ENCODE measurements around the gene RAB4A. TPM values are rescaled to one million over a fixed set of nuclear protein-coding genes. Genes with fewer than 3 reads are reported as not detected.
A peak's percentile ranks its signal among the peaks of the same experiment; 100 is the strongest.
"Not testable (repeated sequence)": the region's sequence is repeated elsewhere in the genome, so short reads cannot be mapped to it uniquely, and the experiment has no call there.

RAB4A gene
- polyA plus RNA-seq, 6 donors from 2014 or later = 16.5 to 26.6 (median 23.2) TPM

DNA sequence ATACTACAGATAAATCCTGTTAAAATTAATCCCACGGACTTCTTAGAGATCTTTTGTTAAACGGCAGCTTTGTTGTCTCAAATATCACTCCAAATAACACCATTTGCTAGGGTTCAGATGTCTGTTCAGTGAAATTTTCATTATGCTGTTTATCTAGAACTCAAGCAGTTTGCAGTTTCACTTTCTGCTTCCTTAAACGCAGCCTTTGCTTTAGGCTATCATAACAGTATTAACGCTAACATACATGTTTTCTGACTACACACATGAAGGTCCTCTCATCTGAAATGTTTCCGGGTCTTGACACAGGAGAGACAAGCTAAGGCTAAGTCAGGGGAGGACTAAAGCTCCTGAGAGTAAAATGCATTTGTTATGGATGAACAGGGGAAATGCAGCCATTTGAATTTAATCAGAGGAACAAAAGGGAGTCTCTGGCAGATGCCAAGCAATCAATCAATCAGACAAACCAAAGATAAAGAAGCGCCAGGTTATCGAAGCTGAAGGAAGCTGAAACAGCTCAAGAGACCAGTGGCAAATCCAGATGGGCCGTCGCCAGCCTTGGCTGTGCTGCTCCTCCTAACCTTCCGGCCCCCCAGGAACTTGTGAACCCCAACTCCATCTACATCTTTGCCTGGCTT, 55.1 kb downstream of the RAB4A start:
- H3K4me1 Mint-ChIP-seq = peaks cover 11 to 43% (median 30%) of the 10 kb centered on the region in 3 donors
- DNase-seq (peak; percentile 19), ATAC-seq (ENCODE audit: low read depth in 2 of 2) (peak in 1 of 2 donors; percentile 51)
- H3K27ac Mint-ChIP-seq = peak overlapping the region in 5 of 6 donors; percentile 86 to 92 (median 89)
- peak overlapping the region in 6 of 8 donors; percentile 60 to 88 (median 73) for H3K4me3 Mint-ChIP-seq
- H3K9me3 Mint-ChIP-seq = no peaks in the 10 kb centered on the region
- H3K36me3 Mint-ChIP-seq = peaks cover 10 to 18% of the 10 kb centered on the region in 2 donors
- no peaks in the 10 kb centered on the region for H3K27me3 Mint-ChIP-seq

DNA sequence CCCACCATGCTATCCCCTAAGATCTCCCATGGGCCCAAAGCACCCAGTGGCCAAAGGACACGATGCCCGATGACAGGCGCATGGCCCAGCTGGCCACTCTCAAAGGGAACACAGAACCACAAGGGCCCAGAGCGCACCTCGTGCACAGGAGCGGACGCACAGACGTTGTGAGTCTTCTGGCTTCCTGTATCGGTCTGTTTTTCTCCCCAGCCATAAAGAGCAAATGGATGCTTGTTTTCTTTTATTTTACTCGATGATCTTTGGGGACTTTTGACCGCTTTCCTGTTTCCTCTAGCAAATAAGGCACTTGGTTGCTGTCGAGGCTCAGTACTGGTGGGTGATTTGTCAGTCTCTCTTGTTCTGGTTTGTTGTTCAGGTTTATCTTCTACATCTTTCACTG, 55.7 kb downstream of the RAB4A start:
- Mint-ChIP-seq H3K27me3 (no peaks in the 10 kb centered on the region), H3K27ac (peak overlapping the region in 5 of 6 donors; percentile 86 to 92 (median 89)), H3K9me3 (no peaks in the 10 kb centered on the region), H3K4me3 (peak overlapping the region in 5 of 8 donors; percentile 60 to 88 (median 72)), H3K4me1 (peaks cover 11 to 43% (median 30%) of the 10 kb centered on the region in 3 donors), H3K36me3 (peaks cover 10 to 18% of the 10 kb centered on the region in 2 donors)
- no peak for DNase-seq
- ATAC-seq (ENCODE audit: low read depth in 2 of 2) = no peak

DNA sequence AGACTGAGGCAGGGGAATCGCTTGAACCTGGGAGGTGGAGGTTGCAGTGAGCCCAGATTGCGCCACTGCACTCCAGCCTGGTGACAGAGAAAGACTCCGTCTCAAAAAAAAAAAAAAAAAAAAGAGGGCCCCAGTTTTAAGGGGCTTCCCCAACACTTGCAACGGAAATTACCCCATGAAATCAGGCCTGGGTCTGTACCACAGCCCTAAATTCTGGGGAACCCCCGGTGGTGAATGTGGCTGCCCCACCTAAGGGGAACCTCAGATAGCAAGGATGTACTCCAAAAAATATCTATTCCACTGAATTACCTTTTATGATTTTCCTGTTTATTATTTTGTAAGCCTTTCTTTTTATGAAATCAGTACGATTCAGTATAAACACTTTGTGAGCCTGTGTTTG, 56.9 kb downstream of the RAB4A start:
- H3K27ac Mint-ChIP-seq = peak overlapping the region in 5 of 6 donors; percentile 72 to 96 (median 78)
- not testable (repeated sequence) for H3K27me3 Mint-ChIP-seq, H3K9me3 Mint-ChIP-seq
- H3K36me3 Mint-ChIP-seq = peaks cover 10 to 13% of the 10 kb centered on the region in 2 donors
- peak overlapping the region in 3 of 8 donors; percentile 6 to 66 (median 45) for H3K4me3 Mint-ChIP-seq
- DNase-seq (peak; percentile 56), ATAC-seq (ENCODE audit: low read depth in 2 of 2) (peak; percentile 72 to 90)
- H3K4me1 Mint-ChIP-seq = peaks cover 11 to 43% (median 30%) of the 10 kb centered on the region in 3 donors

DNA sequence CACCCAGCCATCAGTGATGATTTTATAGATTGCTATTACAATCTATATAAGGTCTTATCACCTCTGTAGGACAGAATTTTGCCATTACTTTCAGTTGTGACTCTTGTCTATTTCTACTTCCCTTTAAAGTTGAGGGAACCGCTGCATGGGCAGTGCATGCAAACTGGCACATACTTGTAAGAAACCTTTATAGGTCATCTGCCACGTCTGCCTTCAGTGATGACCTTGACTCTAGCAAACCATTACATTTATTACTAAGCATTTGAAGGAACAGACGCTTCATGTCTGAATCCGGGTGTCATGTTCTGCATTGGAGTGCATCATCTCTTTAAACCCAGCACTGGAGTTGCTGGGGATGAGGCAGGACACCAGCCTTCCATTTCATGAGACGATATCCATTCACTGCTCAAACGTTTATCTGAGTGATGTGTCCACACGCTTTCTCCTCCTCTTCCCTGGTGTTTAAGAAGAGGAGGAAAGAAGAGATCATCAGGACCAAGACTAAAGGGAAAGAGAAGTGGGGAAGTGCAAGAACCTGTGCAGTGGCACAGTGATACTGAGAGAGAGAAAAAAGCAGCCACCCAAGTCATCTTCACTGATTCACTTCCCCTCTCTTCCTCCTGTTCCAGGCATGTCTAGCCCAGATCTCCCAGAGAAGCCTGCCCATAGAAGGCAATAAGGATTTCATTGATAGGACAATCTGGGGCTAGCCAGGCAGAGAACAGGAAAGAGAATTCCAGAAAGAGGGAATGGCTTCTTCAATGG, 57.9 kb downstream of the RAB4A start:
- no peak for DNase-seq
- H3K27me3 Mint-ChIP-seq = no peaks in the 10 kb centered on the region
- H3K36me3 Mint-ChIP-seq = peaks cover 10 to 12% of the 10 kb centered on the region in 2 donors
- H3K4me1 Mint-ChIP-seq = peaks cover 11 to 43% (median 30%) of the 10 kb centered on the region in 3 donors
- no peak for ATAC-seq (ENCODE audit: low read depth in 2 of 2)
- peak overlapping the region in 4 of 6 donors; percentile 16 to 89 (median 67) for H3K27ac Mint-ChIP-seq
- peak overlapping the region in 1 of 8 donors; percentile 50 for H3K4me3 Mint-ChIP-seq
- H3K9me3 Mint-ChIP-seq = peaks cover 0 to 2% (median 0%) of the 10 kb centered on the region in 7 donors

DNA sequence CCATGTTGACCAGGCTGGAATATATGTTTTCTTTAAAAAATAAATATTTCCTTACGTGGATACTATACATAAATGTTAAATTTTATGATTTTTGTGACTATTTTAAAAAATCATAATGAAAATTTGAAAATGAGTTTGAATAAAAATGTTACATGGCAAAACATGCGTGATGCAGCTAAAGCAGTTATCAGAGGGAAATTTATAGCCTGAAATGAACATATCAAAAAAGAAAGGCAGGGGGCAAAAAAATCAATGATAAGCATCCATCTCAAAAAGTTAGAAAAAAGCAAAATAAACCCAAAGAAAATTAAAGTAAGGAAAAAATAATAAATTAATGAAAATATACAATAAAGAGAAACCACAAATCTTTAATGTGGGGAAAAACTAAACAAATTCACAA, 63.4 kb downstream of the RAB4A start:
- Mint-ChIP-seq H3K36me3 (peaks cover 0 to 3% of the 10 kb centered on the region in 2 donors), H3K27ac (no peak overlapping the region)

DNA sequence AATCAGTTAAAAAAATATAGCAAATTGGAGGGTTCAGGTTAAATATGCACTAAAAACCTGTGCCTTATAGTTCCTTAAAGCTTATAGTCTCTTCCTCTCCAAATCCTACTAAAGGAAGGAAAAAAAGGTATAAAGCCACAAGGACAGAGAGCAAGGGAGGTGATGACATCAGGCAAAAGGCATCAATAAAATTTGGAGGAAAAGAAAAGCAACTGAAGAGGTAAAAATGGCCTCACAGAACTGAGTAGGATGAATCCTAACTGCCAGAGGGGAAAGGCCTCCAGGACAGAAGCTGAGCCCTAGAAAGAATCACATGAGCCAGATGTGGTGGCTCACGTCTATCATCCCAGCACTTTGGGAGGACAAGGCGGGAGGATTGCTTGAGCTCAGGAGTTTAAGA, 63.8 kb downstream of the RAB4A start:
- Mint-ChIP-seq H3K4me3 (peak overlapping the region in 1 of 8 donors; percentile 21), H3K4me1 (peaks cover 19 to 31% (median 25%) of the 10 kb centered on the region in 3 donors), H3K9me3 (peaks cover 0 to 6% (median 0%) of the 10 kb centered on the region in 7 donors), H3K36me3 (no peaks in the 10 kb centered on the region), H3K27ac (no peak overlapping the region), H3K27me3 (no peaks in the 10 kb centered on the region)
- DNase-seq (no peak), ATAC-seq (ENCODE audit: low read depth in 2 of 2) (no peak)

More for the DNA sequence above, 63.4 kb downstream of the RAB4A start:
- no peaks in the 10 kb centered on the region for H3K27me3 Mint-ChIP-seq
- DNase-seq (no peak), ATAC-seq (ENCODE audit: low read depth in 2 of 2) (no peak)
- peaks cover 0 to 6% (median 0%) of the 10 kb centered on the region in 7 donors for H3K9me3 Mint-ChIP-seq
- peaks cover 19 to 29% (median 25%) of the 10 kb centered on the region in 3 donors for H3K4me1 Mint-ChIP-seq
- H3K4me3 Mint-ChIP-seq = peak overlapping the region in 1 of 8 donors; percentile 21

DNA sequence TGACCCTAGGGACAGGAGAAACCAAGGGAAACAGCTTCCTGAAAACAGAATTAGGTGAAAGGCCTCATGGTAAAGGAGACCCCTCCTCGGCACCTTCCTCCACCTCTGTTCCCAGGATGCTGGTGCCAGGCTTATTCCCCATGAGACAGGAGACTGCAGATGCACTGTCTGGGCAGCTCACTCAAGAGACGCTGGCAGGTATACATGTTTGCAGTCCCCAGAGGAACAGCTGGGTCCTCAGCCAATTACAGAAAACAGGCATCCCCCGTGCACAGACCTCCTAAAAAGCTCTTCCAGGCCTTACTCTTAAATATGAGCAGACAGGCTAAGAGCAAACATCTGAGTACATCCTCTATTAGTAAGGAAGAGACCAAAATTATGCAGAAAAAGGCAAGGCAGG, 65.4 kb downstream of the RAB4A start:
- H3K9me3 Mint-ChIP-seq = peaks cover 0 to 6% (median 0%) of the 10 kb centered on the region in 7 donors
- peak overlapping the region in 1 of 8 donors; percentile 9 for H3K4me3 Mint-ChIP-seq
- no peaks in the 10 kb centered on the region for H3K36me3 Mint-ChIP-seq
- H3K4me1 Mint-ChIP-seq = peaks cover 24 to 37% (median 31%) of the 10 kb centered on the region in 3 donors
- DNase-seq (no peak), ATAC-seq (ENCODE audit: low read depth in 2 of 2) (no peak)
- H3K27me3 Mint-ChIP-seq = no peaks in the 10 kb centered on the region
- H3K27ac Mint-ChIP-seq = peak overlapping the region in 2 of 6 donors; percentile 8 to 48

DNA sequence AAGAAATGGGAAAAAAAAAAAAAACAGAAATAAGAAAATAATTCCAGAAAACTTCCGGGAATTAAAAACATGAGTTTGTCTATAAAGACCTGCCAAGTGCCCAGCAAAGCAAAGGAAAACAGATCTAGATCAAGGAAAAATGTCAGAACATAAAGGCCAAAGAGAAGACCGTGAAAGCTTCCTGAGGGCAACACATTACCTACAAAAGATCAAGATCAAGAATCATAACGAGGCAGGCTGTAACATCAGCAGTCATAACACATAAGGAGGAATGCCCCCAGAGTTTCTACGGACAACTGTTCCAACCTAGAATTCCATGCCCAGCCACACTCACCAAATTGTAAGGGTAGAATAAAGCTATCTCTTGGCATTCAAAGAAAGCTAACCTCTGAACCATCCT, 68.2 kb downstream of the RAB4A start:
- Mint-ChIP-seq H3K9me3 (peaks cover 0 to 6% (median 0%) of the 10 kb centered on the region in 7 donors), H3K27me3 (peaks cover 0 to 4% (median 0%) of the 10 kb centered on the region in 3 donors), H3K4me1 (peaks cover 36 to 47% (median 45%) of the 10 kb centered on the region in 3 donors), H3K4me3 (peak overlapping the region in 2 of 8 donors; percentile 92 to 93), H3K27ac (peak overlapping the region in 2 of 6 donors; percentile 59 to 60), H3K36me3 (no peaks in the 10 kb centered on the region)
- no peak for ATAC-seq (ENCODE audit: low read depth in 2 of 2)
- no peak for DNase-seq

DNA sequence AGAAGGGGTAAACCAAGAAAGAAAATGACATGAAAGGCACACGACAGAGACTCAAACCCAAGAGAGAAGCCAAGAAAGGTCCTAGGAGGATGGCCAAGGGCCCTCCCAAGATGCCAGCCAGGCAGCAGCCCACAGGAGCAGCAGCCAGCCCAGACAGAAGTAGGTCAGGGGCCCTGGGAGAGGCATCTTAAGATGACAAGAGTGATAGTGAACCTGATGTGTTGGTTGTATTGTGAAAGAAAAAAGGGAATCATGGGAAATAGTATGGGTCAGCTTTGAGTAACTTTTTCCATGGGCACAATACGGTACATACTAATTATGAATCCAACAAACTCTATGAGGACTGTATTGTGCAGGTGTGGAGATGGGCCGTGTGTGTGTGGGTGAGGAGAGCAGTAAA, 68.6 kb downstream of the RAB4A start:
- peak overlapping the region in 4 of 6 donors; percentile 14 to 60 (median 42) for H3K27ac Mint-ChIP-seq
- peak overlapping the region in 3 of 8 donors; percentile 43 to 93 (median 92) for H3K4me3 Mint-ChIP-seq
- DNase-seq (no peak), ATAC-seq (ENCODE audit: low read depth in 2 of 2) (no peak)
- peaks cover 0 to 4% (median 2%) of the 10 kb centered on the region in 3 donors for H3K27me3 Mint-ChIP-seq
- H3K9me3 Mint-ChIP-seq = peaks cover 0 to 1% (median 0%) of the 10 kb centered on the region in 7 donors
- peaks cover 36 to 47% (median 45%) of the 10 kb centered on the region in 3 donors for H3K4me1 Mint-ChIP-seq
- H3K36me3 Mint-ChIP-seq = no peaks in the 10 kb centered on the region

DNA sequence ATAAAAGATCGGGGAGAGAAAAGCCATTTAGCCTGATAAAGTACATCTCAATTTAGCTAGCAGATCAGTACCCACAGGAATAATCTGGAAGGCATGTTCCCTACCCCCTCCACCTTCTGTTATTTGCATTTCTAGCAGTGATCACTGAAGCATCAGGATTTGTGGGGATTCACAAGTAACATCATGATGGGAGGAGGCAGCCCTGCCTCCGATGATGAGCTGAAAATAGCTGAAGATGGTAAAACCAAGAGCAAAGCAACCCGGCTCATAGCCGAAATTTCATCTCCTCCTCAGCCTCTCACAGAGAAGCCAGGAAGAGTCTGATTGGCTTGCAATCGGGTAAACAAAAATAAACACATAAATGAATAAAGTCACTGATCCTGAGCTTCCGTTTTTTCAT, 69.6 kb downstream of the RAB4A start:
- DNase-seq (no peak), ATAC-seq (ENCODE audit: low read depth in 2 of 2) (no peak)
- H3K27me3 Mint-ChIP-seq = peaks cover 6 to 11% (median 10%) of the 10 kb centered on the region in 3 donors
- H3K4me3 Mint-ChIP-seq = peak overlapping the region; percentile 18 to 96 (median 74)
- peaks cover 41 to 47% (median 45%) of the 10 kb centered on the region in 3 donors for H3K4me1 Mint-ChIP-seq
- H3K36me3 Mint-ChIP-seq = no peaks in the 10 kb centered on the region
- H3K9me3 Mint-ChIP-seq = peaks cover 0 to 3% (median 0%) of the 10 kb centered on the region in 7 donors
- H3K27ac Mint-ChIP-seq = peak overlapping the region in 1 of 6 donors; percentile 15

DNA sequence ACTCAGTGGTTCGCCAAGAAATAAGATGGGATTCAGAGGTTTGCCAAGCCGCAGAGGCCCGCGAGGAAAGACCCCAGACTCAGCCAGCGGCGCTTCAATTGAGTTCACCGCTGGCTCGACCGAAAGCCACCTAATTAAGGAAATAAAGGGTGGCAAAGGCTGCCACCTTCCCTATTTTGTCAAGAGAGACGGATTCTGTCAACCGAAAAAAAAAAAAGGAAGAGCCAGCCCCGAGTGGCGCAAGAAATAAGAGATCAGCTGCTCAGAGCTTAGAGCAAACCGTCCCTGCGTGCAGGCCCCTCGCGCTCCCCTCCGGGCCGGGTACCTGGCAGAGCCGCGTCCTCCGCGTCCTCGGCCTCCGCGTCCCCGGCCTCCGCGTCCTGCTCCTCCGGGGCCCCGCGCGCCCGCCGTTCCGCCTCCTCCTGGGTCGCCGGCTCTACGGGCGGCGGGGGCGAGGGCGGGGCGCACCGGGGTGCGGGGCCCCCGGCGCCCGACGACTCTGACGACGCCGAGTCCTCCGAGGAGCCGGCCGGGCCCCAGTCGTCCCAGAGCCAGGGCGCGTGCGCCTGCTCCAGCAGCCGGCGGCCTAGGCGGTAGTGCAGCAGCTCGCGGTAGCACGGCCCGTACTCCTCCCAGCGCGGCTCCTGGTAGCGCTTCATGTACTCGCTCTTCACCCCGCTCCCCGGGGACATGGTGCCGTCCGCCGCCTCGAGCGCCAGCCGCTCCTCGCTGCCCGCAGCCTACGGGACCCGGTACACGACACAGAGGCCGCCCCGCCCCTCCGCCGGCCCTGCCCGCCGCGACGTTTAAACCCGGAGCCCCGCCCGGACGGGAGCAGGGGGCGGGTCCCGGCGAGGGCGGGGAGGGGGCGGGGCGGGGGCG, 71.1 kb downstream of the RAB4A start:
- ATAC-seq (ENCODE audit: low read depth in 2 of 2) (peak; percentile 70 to 74), DNase-seq (peak; percentile 84)
- Mint-ChIP-seq H3K27me3 (peaks cover 11 to 24% (median 20%) of the 10 kb centered on the region in 3 donors), H3K4me3 (peak overlapping the region; percentile 90 to 96 (median 93)), H3K9me3 (peaks cover 0 to 3% (median 0%) of the 10 kb centered on the region in 7 donors), H3K27ac (peak overlapping the region; percentile 81 to 98 (median 89)), H3K4me1 (peaks cover 35 to 45% (median 40%) of the 10 kb centered on the region in 3 donors), H3K36me3 (no peaks in the 10 kb centered on the region)

DNA sequence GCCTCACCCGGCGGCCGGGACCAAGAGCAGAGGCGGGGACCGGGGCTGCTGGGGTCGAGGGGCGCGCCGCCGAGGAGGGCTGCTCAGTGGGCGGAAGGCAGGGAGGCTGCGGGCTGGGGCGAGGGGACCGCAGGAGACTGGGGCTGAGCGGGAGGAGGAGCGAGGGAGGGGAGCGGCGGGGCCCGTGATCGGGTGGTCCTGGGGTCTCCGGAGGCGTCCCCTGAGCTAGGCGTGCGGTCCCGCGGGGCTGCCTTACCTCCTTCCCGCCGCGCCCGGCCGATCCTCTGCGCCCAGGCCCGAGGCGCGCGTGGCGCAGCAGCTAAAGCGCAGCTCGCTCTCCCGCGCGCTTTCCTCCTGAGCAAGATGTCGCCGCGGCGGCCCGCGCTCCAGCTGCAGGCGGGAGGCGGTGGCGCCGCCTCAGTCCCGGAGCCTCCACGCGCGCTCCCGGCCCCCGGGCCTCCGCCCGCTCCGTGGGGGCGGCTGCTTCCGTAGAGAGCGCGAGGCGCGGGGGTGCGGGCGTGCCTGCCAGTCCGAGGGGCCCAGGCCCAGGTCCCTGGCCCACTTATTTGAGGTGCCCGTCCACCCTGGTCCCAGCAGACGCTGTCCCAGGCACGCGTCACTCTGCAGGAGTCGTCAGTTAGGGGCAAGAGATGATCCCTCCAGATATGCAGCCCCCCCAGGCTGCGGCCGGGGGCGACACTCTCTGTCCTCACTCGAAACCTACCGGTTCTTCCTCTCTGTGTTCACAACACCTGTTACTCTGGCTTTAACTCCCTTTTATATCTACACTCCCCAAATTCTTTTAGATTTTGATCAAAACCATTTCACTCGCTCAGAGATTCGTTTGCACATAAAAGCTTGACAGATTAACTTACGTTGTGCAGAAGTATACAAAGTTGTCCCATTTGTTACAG, 72.0 kb downstream of the RAB4A start, which contains the start of gene CCSAP:
CCSAP (minus strand) TSS at position 392 of the 914 bp plus-strand sequence. CDS start 582 bp downstream, outside the sequence.
- ATAC-seq (ENCODE audit: low read depth in 2 of 2) (peak; percentile 48 to 51), DNase-seq (peak; percentile 62)
- H3K4me3 Mint-ChIP-seq = peak within 1 kb of the TSS; percentile 92 to 96 (median 94)
- H3K4me1 Mint-ChIP-seq = peaks cover 26 to 41% (median 34%) of the 10 kb centered on the region in 3 donors
- H3K9me3 Mint-ChIP-seq = peaks cover 0 to 3% (median 0%) of the 10 kb centered on the region in 7 donors
- no peaks in the 10 kb centered on the region for H3K36me3 Mint-ChIP-seq
- H3K27me3 Mint-ChIP-seq = peaks cover 17 to 32% (median 29%) of the 10 kb centered on the region in 3 donors
- H3K27ac Mint-ChIP-seq = peak within 1 kb of the TSS; percentile 76 to 96 (median 90)

Data from naive B cell (primary cell).